IPS DF 19.7 (cell line): Measurements from ENCODE around the gene IFI27L2.
"Not testable (repeated sequence)": the region's sequence is repeated elsewhere in the genome, so short reads cannot be mapped to it uniquely, and the experiment has no call there.

Source experiments
- DNase-seq: peaks from one replicate; pipeline ENCODE4 v3.0.0-alpha.2; 2013; ENCODE audit warnings: low read depth, low spot score

Gene IFI27L2, protein sequence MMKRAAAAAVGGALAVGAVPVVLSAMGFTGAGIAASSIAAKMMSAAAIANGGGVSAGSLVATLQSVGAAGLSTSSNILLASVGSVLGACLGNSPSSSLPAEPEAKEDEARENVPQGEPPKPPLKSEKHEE

GRCh38 chr14:94129111-94129757 is at the start of gene IFI27L2:
Gene IFI27L2 (minus strand): TSS chr14:94129604. CDS start chr14:94129564, 40 bp downstream.
- DNase-seq, result peak; percentile 78

DNA sequence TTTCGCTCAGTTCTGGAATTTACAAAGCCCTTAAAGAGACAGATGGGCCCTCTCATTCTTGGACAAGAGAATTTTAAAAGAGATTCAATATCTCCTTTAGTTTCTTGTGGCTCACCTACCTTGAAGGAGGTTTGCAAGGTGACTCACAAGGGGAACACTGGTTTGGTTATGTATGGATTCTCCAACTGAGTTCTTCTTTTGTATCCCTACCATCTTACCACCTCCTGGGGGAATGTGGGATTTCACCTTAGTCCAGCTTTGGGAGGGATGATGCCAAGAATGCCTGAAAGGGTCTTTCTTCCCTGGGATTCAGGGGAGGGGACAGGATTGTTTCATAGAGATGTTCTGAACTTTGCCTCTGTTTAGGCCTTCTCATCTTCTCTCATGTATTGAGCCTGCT is 48.4 kb upstream of the IFI27L2 start:
- no peak for DNase-seq

- no peak for DNase-seq
Observed at GRCh38 chr14:94176808-94177207, 47.4 kb upstream of the IFI27L2 start.

GRCh38 chr14:94175747-94176146 is 46.3 kb upstream of the IFI27L2 start:
- DNase-seq, result no peak

- DNase-seq, result no peak
Observed at GRCh38 chr14:94175011-94175745, 45.8 kb upstream of the IFI27L2 start.

- no peak for DNase-seq
Observed at GRCh38 chr14:94174604-94175010, 45.2 kb upstream of the IFI27L2 start.

GRCh38 chr14:94173885-94174603 is 44.6 kb upstream of the IFI27L2 start, which contains the start of gene PPP4R4:
Gene PPP4R4 (plus strand): TSS chr14:94174322. CDS start chr14:94174466, 144 bp downstream.
- peak; percentile 50 for DNase-seq

- DNase-seq, result no peak
Observed at GRCh38 chr14:94173471-94173884, 44.1 kb upstream of the IFI27L2 start.

DNA sequence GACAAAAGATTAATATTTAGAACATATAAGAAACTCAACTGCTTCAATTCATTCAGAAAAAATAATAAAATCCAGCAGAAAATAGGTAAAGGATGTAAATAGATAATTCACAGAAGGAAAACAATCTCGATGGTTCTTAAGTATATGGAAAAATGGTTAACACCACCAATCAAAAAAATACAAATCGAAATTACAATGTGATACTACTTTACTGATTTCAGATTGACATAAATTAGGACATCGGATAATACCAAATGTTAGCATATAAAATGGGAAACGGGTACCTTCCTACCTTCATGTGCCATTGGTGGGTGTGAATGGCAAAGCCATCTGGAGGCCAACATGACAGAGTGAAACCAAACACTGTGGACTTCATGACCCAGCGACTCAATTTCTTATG is 43.1 kb upstream of the IFI27L2 start:
- DNase-seq, result no peak

GRCh38 chr14:94171208-94171607 is 41.8 kb upstream of the IFI27L2 start:
- DNase-seq, result no peak

DNA sequence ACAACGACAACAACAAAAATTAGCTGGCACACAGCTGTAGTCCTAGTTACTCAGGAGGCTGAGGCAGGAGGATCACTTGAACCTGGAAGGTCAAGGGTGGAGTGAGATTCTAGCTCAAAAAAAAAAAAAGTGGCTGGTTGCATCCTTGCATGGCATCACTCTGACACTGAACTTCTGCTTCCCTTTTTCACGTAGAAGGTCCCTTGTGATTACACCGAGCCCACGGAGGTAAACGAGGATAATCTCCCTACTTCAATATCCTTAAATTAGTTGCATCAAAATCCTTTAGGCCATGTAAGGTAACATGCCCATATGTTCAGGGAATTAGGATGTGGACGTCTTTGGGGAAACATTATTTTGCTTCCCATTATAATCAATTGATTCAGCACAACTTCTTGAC is 40.7 kb upstream of the IFI27L2 start:
- DNase-seq, result no peak

DNA sequence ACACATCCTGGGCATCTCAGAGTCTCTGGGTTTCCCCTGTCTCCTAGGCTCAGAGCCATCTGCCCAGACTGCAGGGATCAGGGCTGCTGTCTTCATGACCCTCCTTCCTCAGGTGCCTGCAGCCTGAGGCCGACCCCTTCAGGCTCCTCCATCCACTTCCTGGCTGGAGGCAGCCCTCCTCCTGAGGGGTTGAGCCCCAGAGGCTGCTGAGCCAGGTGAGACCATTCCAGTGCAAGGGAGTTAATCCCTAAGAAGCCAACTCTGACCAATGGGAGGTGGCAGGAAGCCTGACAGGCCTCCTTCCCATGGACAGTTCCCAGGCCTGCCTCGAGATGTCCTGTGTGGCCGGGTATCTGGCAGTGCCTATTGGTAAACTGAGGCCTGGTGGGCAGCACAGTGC is 36.3 kb upstream of the IFI27L2 start:
- DNase-seq, result no peak

- DNase-seq, result no peak
Observed at GRCh38 chr14:94164685-94165431, 35.5 kb upstream of the IFI27L2 start.

DNA sequence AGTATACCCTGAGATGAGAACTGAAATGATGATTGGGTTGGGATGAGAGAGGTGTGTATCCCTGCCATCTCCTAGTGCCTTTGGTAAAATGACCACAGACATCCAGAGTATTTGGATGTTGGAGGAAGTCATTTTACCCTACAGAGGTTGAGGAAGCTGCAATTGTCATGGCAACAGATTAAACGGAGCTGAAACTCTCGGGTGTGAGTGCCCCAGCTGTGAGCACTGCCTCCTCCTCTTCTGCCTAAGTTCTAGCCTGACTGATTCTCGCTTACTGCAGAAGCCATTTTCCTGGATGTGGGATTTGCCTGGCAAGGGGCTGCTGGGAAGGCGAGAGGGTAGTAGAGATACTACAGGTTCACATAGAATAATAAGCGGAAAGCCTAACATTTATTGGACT is 34.4 kb upstream of the IFI27L2 start:
- no peak for DNase-seq

- DNase-seq, result no peak
Observed at GRCh38 chr14:94162466-94162865, 33.1 kb upstream of the IFI27L2 start.

DNA sequence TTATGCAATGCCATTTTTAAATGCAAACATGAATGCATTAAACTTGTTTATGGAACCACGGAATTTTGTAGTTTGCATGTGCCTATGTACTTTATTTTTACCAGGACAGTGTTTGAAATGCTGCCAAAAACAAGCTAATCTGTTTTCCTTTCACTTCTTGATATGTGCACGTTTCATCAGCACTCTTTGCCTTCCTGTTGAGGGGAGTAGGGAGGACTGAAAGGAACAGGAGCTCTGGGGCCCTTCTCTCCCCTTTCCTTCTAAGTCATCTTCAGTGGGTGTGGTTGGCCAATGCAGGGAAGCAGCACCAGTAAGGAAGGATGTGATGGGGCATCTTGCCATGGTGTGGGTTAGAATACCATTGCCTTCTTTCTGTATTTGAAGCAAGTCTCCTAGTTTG is 32.6 kb upstream of the IFI27L2 start:
- DNase-seq, result no peak

GRCh38 chr14:94161058-94161457 is 31.7 kb upstream of the IFI27L2 start:
- DNase-seq, result no peak

- DNase-seq, result no peak
Observed at GRCh38 chr14:94158239-94158883, 29.0 kb upstream of the IFI27L2 start.

GRCh38 chr14:94157197-94157596 is 27.8 kb upstream of the IFI27L2 start:
- DNase-seq, result no peak

GRCh38 chr14:94156143-94156542 is 26.7 kb upstream of the IFI27L2 start:
- DNase-seq, result not testable (repeated sequence)

DNA sequence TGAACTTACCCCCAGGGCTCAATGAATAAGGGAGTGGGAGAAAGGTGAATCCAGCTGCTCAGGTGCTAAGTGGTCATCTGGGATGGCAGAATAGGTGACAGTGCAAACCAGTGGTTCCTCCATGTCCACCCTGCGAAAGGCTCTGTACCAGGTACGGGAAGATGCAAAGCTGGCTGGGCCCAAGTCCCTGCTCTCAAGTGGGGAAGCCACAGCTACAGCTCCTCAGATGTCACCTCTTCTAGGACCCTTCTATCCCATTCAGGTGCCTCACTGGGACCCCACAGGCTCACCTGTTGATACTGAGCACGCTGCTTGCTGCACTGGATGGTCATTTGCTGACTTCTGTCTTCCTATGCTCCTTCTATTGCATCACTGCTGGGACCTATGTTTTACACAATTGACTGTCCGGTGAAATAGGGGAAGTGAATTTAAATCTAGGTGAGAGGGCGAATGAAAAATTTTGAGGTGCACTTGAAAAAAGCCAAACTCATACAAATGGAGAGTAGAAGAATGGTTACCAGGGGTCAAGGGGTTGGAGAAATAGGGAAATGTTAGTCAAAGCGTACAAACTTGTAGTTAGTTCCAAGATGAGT is 24.4 kb upstream of the IFI27L2 start:
- no peak for DNase-seq
